NCI-H2107 (cell line): Measurements from ENCODE around the gene LRRC37B.
A peak's percentile ranks its signal among the peaks of the same experiment; 100 is the strongest.
"Not testable (repeated sequence)": the region's sequence is repeated elsewhere in the genome, so short reads cannot be mapped to it uniquely, and the experiment has no call there.

Experiments
- DNase-seq: peaks from one replicate; lab custom pipeline; 2025; lab: John Stamatoyannopoulos, UW

LRRC37B gene

DNA sequence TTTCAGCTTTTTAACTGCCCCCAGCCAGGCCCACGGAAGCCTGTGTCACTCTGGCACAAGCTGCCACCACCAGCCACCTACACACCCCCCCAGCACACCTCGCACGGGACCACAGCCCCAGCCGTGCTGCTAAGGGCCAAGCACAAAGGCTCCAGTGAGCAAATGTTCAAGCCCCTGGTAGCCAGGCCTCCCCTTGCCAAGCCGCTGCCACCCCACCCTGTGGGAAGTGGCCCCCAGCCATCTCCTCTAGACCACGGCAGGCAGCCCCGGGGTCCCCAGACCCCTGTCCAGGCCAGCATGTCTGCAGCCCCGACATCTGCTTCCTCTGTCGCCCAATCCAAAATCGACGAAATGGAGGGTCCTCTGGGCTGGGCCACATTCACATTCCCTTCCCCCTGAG is 35.1 kb downstream of the LRRC37B start:
- not testable (repeated sequence) for DNase-seq

GRCh38 chr17:32045611-32046010 is 38.4 kb downstream of the LRRC37B start:
- DNase-seq = not testable (repeated sequence)

DNA sequence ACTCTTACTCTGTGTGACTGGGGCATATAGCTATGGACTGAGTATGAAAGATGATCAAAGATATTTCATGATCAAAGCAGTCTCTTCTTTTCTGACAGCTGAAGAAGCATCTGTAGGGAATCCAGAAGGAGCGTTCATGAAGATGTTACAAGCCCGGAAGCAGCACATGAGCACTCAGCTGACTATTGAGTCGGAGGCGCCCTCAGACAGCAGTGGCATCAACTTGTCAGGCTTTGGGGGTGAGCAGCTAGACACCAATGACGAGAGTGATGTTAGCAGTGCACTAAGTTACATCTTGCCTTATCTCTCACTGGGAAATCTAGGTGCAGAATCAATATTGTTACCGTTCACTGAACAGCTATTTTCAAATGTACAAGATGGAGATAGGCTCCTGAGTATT is 40.5 kb downstream of the LRRC37B start:
- DNase-seq = not testable (repeated sequence)

GRCh38 chr17:32054985-32055384 is 47.8 kb downstream of the LRRC37B start:
- DNase-seq = not testable (repeated sequence)

GRCh38 chr17:32055425-32055824 is 48.2 kb downstream of the LRRC37B start:
- not testable (repeated sequence) for DNase-seq

- not testable (repeated sequence) for DNase-seq
Observed at GRCh38 chr17:32056500-32056899, 49.3 kb downstream of the LRRC37B start.

DNA sequence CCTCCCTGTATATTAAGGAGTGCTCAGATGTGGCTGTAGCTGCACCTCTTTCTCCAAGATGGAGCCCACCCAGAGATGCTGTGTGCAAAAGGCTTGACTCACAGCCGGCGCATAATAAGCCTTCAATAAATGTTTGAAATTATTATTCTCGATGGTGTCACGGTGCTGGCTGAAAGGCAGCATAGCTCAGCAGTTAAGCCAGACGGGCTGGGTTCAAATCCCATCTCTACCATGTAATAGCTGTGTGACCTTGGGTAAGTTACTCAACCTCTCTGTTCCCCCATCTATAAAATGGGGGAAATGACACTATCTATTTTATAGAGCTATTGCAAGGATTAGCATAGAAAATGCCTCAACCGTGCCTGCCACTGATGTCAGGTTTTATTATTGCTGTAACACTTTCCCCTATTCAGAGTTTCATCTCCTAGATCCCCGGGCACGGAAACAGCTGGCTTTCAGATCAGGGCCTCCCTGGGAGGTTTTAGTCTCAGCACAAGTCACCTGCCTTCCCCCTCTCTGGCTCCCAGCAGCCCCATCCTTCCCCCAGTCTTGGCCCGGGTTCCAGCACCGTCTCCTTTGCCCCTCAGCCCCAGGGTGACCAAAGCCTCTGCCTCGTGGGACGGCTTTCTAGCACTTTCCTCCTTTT is 50.4 kb downstream of the LRRC37B start:
- DNase-seq = not testable (repeated sequence)

DNA sequence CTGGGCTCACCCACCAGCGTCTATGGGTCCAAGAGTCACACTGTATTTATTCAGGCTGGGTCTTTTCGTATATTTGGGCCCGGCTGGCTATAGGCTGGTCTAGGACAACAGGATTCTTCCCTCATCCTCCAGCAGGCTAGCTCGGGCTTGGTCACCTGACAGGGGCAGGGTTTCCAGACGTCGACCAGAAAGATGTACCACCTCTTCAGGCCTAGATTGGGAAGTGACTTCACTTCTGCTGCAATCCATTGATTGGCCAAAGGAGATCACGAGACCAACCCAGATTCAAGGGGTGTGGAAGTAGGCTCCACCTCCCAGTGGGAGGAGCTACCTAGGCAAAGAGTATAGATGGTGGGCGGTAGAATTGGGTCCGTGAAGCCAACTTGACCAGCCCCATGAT is 53.5 kb downstream of the LRRC37B start:
- not testable (repeated sequence) for DNase-seq

DNA sequence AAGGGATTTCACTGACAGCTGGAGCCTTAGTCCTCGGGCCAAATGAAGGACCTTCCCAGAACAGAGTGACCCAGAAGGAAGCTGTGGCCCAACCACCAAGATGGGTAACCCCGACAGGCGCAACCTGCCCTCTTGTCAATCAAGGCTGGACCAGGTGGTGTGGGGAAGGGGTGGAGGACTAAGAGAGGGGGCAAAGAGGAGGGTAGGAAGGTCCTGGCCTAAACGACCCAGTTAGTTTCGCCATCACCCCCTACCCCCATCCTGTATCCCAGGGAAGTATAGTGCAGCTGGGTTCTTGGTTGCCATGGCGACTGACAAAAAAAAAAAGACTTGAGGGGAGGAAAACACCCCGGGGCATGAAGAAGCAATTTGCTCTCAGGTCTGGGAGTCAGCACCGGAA is 54.7 kb downstream of the LRRC37B start:
- not testable (repeated sequence) for DNase-seq

- DNase-seq = not testable (repeated sequence)
Observed at GRCh38 chr17:32064091-32064490, 56.9 kb downstream of the LRRC37B start.

DNA sequence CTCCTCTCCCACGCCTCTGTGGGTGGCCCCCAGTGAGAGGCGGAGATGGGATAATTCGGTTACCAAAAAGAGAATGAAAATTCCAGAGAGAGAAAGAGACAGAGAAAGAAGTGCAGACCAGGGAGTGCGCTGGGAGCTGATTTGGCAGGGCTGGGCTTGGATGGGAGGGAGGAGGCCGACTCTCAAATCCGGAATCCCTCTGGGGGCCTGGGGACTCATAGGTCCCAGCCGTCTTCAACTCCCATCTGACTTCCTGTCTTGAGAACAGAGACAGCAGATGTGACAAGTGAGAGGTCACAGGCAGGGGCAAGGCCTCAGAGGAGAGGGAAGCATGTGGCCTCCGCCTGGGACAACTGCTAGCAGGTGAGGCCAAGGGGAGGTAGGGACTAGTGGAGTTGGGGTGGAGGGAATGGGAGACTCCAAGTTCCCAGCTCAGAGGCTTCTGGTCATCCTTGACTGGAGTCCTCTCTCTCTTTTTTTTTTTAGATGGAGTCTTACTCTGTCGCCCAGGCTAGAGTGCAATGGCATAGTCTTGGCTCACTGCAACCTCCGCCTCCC is 59.0 kb downstream of the LRRC37B start:
- DNase-seq = not testable (repeated sequence)

DNA sequence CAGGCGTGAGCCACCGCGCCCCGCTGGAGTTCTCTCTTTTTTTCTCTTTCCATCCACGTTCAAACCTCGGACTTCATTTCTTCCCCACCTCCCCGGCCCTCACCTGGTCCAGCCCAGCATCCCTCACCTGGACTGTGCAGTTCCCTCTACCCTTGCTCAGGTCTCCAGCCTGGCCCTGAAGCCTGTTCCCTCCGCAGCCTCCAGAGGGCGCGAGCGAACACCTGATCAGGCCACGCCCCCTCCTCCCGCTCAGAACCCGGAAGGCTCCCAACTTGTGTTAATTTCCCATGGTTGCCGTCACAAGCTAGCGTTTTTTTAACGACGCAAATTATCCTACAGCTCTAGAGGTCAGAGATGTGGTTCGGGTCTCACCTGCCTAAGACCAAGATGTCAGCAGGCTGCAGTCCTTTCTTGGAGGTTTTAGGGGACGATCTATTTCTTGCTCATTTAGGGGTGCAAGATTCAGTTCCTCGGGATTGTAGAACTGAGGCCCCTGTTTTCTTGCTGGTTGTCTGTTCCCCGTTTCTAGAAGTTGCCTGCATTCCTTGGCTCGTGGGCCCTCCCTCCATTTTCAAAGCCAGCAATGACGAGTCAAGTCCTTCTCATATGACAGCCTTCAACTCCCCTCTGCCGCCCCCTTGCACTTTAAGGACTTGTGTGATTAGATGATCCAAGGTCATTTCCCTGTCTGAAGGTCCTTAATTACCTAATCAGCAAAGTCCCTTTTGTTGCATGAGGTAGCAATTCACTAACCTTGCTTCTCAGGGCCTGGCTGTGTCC is 59.9 kb downstream of the LRRC37B start:
- not testable (repeated sequence) for DNase-seq

- not testable (repeated sequence) for DNase-seq
Observed at GRCh38 chr17:32069067-32069466, 61.9 kb downstream of the LRRC37B start.

DNA sequence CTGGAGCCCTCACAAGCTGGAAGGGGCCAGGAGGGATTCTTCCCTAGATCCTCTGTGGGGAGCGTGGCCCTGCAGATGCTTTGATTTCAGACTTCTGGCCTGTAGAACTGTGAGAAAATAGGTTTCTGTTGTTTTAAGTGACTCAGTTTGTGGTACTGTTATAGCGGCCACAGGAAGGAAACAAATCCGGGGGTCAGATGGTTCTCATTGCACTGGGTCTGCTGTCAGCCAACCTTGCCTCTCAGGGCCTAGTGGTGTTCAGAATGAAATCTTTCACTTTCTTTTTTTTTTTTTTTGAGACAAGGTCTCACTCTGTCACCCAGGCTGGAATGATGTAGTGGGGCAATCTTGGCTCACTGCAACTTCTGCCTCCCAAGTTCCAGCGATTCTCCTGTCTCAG is 64.8 kb downstream of the LRRC37B start:
- DNase-seq = not testable (repeated sequence)

- DNase-seq = not testable (repeated sequence)
Observed at GRCh38 chr17:32073131-32073530, 65.9 kb downstream of the LRRC37B start.

DNA sequence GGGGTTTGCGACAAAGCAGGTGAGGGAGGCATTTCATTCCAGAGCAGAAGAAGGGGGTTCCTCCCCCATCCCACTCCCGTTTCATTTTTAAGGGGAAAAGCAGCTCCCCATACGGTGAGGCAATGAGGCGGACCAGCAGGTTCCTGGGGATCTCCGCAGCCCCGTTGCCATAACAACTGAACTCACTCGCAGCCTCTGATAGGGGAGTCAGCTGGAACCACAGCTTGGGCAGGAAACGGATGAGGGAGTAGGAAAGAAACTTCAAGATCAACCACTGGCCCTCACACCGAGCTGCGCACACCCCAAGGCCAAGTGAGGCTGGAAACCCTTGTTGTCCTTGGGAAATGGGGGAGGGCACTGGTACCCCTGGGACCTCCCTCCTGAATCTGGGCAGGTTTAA is 72.6 kb downstream of the LRRC37B start:
- DNase-seq = not testable (repeated sequence)

DNA sequence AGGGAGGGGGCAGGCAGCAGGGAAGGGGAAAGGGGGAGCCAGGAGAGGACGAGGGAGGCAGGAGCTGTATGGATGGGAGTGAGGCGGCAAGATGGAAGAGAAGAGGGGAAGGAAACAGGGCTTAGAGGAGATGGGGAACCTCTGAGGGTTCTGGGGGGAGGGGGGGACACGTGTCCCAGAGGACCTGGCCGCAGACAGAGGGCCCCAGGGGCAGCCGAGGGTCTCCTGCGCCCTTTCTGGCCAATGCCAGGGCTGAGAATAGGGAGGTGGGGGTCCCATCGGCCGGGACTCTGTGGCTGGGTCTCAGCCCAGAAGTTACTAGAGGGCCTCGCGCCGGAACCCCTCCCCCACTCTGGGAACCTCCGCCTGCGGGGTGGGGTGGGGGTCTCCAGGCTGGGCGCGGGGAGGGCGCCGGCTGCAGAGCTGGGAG is 76.4 kb downstream of the LRRC37B start:
- DNase-seq = not testable (repeated sequence)

DNA sequence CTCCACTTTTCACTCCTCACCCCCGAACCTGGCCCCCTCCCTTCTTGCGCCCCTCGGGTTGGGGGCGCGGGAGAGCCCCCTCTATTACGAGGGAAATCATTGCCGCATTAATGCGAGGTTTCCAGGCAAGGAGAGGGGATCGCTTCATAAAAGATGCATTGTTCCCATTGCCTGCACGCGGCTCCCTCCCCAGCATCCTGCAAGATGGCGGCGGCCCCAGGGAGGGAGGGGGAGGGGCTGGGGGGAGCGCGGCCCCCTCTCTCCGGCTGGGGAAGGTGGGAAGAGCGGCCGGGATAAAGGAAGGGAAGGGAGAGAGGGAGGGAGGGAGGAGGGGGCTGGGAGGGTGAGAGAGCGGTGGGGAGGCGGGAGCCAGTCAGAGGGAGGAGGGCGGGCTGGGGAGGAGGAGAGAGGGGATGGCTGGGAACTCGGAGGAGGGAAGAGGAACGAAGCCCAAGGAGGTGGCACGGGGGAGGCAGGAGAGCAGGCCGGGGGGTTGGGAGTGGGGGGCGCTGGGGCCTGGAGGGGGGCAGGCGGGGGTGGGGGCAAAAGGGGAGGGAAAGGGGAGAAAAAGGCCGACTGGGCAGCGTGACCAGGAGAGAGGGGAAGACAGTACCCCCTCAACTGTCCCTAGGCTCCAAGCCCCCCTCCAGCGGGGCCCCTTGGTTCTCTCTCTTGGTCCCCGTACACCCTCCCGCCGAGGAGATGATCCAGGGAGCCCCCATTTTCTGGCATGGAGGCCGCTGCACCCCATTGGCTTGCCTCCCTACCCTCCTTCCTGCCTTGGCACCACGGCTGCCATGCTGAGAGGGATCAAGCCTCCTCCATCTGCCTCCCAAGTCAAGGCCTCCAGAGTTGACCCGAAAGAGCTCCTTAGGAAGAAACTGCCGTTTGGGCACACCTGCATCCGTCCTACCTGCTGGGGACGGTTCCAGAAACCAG is 77.1 kb downstream of the LRRC37B start:
- DNase-seq = peak; percentile 27

- DNase-seq = not testable (repeated sequence)
Observed at GRCh38 chr17:32084942-32085829, 78.0 kb downstream of the LRRC37B start.

GRCh38 chr17:32086833-32087232 is 79.7 kb downstream of the LRRC37B start:
- DNase-seq = not testable (repeated sequence)

GRCh38 chr17:32092062-32092461 is 84.9 kb downstream of the LRRC37B start:
- DNase-seq = not testable (repeated sequence)
